SK-N-SH (cell line): ENCODE data around the gene SRD5A2. TPM values are rescaled to one million over a fixed set of nuclear protein-coding genes. Genes with fewer than 3 reads are reported as not detected.

ENCODE experiments used
- CTCF ChIA-PET: fragments of 300-600, 350-600 bp; formaldehyde crosslinking; extraction: SDS; loops from one replicate; lab custom pipeline; 2021; lab: Yijun Ruan, JAX
- POLR2A ChIA-PET: fragments of 350-600 bp; sonication (Branson Sonifier 250); formaldehyde crosslinking; extraction: SDS; loops from one replicate; lab custom pipeline; 2020; ENCODE audit warnings: antibody characterized with exemption, inconsistent platforms; lab: Yijun Ruan, JAX
- DNase-seq: peaks from one replicate; pipeline ENCODE4 v3.0.0; 2012
- H2AFZ ChIP-seq: fragments of 200-600 bp; sonication (generic); 2 replicates; pipeline ENCODE4 v1.8.1; 2016; ENCODE audit warnings: antibody characterized with exemption, mild to moderate bottlenecking, low read depth
- H3F3A ChIP-seq: fragments of 200-600 bp; sonication (generic); replicated peaks from 2 replicates; pipeline ENCODE3; 2016; ENCODE audit warnings: antibody characterized with exemption, mild to moderate bottlenecking; ENCODE audit not compliant: insufficient read depth
- H3K27ac ChIP-seq, 2 experiments: fragments of 200-500 bp in 1 of 2; fragments of 200-600 bp in 1 of 2; sonication (Bioruptor generic) in 1 of 2; sonication (generic), shearing (Covaris generic) in 1 of 2; 2 replicates each; pipeline versions ENCODE4 v1.5.1 to v1.6.1; 2014 to 2016; ENCODE audit warnings: low read depth in 2 of 2, inconsistent platforms in 1 of 2, low read length in 1 of 2, mild to moderate bottlenecking in 1 of 2, mixed read lengths in 1 of 2
- H3K27me3 ChIP-seq: fragments of 200-600 bp; sonication (generic), shearing (Covaris generic); 2 replicates; pipeline ENCODE4 v1.6.1; 2016; ENCODE audit warnings: mixed run types; ENCODE audit not compliant: insufficient read depth
- H3K36me3 ChIP-seq, 2 experiments: fragments of 200-500 bp in 1 of 2; fragments of 200-600 bp in 1 of 2; sonication (Bioruptor generic) in 1 of 2; sonication (generic) in 1 of 2; replicated peaks in 1 of 2; 2 replicates each; pipeline versions ENCODE3 to v1.5.1; 2014 to 2016; ENCODE audit warnings: low read length in 1 of 2, mild to moderate bottlenecking in 1 of 2; ENCODE audit not compliant: insufficient read depth in 2 of 2, control insufficient read depth in 1 of 2
- H3K4me1 ChIP-seq, 2 experiments: fragments of 200-500 bp in 1 of 2; fragments of 200-600 bp in 1 of 2; sonication (Bioruptor generic) in 1 of 2; sonication (generic), shearing (Covaris generic) in 1 of 2; 2 replicates each; pipeline versions ENCODE4 v1.5.1 to v1.6.1; 2014 to 2016; ENCODE audit warnings: low read depth in 1 of 2, low read length in 1 of 2, mixed run types in 1 of 2; ENCODE audit not compliant: insufficient read depth in 2 of 2, control insufficient read depth in 1 of 2
- H3K4me2 ChIP-seq: fragments of 200-600 bp; sonication (generic), shearing (Covaris generic); 2 replicates; pipeline ENCODE4 v1.6.1; 2017; ENCODE audit warnings: mixed run types
- H3K4me3 ChIP-seq, 2 experiments: fragments of 200-500 bp in 1 of 2; fragments of 200-600 bp in 1 of 2; sonication (Bioruptor generic) in 1 of 2; sonication (generic), shearing (Covaris generic) in 1 of 2; 2 replicates each; pipeline versions ENCODE4 v1.5.1 to v1.8.1; 2014 to 2016; ENCODE audit warnings: low read depth in 2 of 2, inconsistent platforms in 1 of 2, low read length in 1 of 2, mild to moderate bottlenecking in 1 of 2, mixed read lengths in 1 of 2, moderate library complexity in 1 of 2
- H3K79me2 ChIP-seq: fragments of 200-600 bp; sonication (generic); 2 replicates; pipeline ENCODE4 v1.8.1; 2017; ENCODE audit warnings: mild to moderate bottlenecking; ENCODE audit not compliant: insufficient read depth
- H3K9ac ChIP-seq: fragments of 200-600 bp; sonication (generic); 2 replicates; pipeline ENCODE4 v1.6.1; 2017; ENCODE audit warnings: mixed run types
- H3K9me2 ChIP-seq: fragments of 200-600 bp; sonication (generic); 2 replicates; pipeline ENCODE4 v1.6.1; 2017; ENCODE audit warnings: mixed run types
- H3K9me3 ChIP-seq: fragments of 200-600 bp; sonication (generic); 2 replicates; pipeline ENCODE4 v1.6.1; 2017; ENCODE audit warnings: mixed run types, mild to moderate bottlenecking, moderate library complexity
- H4K20me1 ChIP-seq: fragments of 200-600 bp; sonication (generic); 2 replicates; pipeline ENCODE4 v1.6.1; 2017; ENCODE audit warnings: mild to moderate bottlenecking, mixed run types; ENCODE audit not compliant: insufficient read depth
- CHD2 ChIP-seq: fragments of 150-350 bp; IDR thresholded peaks from 2 replicates; pipeline ENCODE4 v1.6.1; 2018; ENCODE audit warnings: low read length; ENCODE audit not compliant: partially characterized antibody
- FOXJ3 ChIP-seq: sonication (generic); formaldehyde crosslinking; IDR thresholded peaks from 2 replicates; pipeline ENCODE4 v1.5.1; 2020; ENCODE audit warnings: mild to moderate bottlenecking, missing genetic modification reagents
- GABPA ChIP-seq: IDR thresholded peaks from 2 replicates; pipeline ENCODE4 v1.4.0; 2012; ENCODE audit warnings: low read depth, mild to moderate bottlenecking
- JUND ChIP-seq: IDR thresholded peaks from 2 replicates; pipeline ENCODE4 v1.4.0; 2012
- MXI1 ChIP-seq: IDR thresholded peaks from 2 replicates; pipeline ENCODE4 v1.6.1; 2012; ENCODE audit warnings: mild to moderate bottlenecking, low read depth, low read length, improper control_type of control experiment
- NFIC ChIP-seq: IDR thresholded peaks from 2 replicates; pipeline ENCODE4 v1.4.0; 2012; ENCODE audit warnings: borderline replicate concordance
- RAD21 ChIP-seq: IDR thresholded peaks from 2 replicates; pipeline ENCODE4 v1.6.1; 2012; ENCODE audit warnings: mild to moderate bottlenecking, low read length
- SIN3A ChIP-seq: IDR thresholded peaks from 2 replicates; pipeline ENCODE4 v1.6.1; 2012; ENCODE audit warnings: low read depth, mild to moderate bottlenecking, low read length, moderate library complexity, borderline replicate concordance
- SMC3 ChIP-seq: IDR thresholded peaks from 2 replicates; pipeline ENCODE4 v1.6.1; 2012; ENCODE audit warnings: low read depth, low read length, improper control_type of control experiment
- TCF12 ChIP-seq: IDR thresholded peaks from 2 replicates; pipeline ENCODE4 v1.4.0; 2012
- TEAD4 ChIP-seq: IDR thresholded peaks from 2 replicates; pipeline ENCODE4 v1.4.0; 2012; ENCODE audit warnings: mild to moderate bottlenecking, borderline replicate concordance; ENCODE audit not compliant: insufficient read depth
- YY1 ChIP-seq: IDR thresholded peaks from 2 replicates; pipeline ENCODE4 v1.4.0; 2012; ENCODE audit warnings: low read depth, mild to moderate bottlenecking
- WGBS: methylation state at CpG from one replicate; pipeline ENCODE4 v1.1.6; 2017; ENCODE audit warnings: low lambda C conversion rate; 5-methylcytosine and 5-hydroxymethylcytosine counted together
- polyA plus RNA-seq, 3 experiments: library from polyadenylated mRNA; depleted of rRNA; stranded (reverse); fragments of >200 nt; gene quantifications; 2 replicates each; pipeline ENCODE4 v1.2.3, GENCODE V29; 2012
- TF ChIP-seq, protein P1 (sequence below): fragments of 150-350 bp; IDR thresholded peaks from 2 replicates; pipeline ENCODE4 v1.6.1; 2016; ENCODE audit warnings: mild to moderate bottlenecking, low read depth, low read length
- TF ChIP-seq, protein P2 (sequence below): fragments of 200-600 bp; sonication (generic); IDR thresholded peaks from 2 replicates; pipeline ENCODE4 v1.6.1; 2017; ENCODE audit warnings: antibody characterized with exemption, mild to moderate bottlenecking, moderate library complexity
- TF ChIP-seq, protein P3 (sequence below): IDR thresholded peaks from 2 replicates; pipeline ENCODE4; 2012
- TF ChIP-seq, protein P4 (sequence below): fragments of 150-350 bp; IDR thresholded peaks from 2 replicates; pipeline ENCODE4 v1.6.1; 2017; ENCODE audit warnings: antibody characterized with exemption, low read length, low read depth, borderline replicate concordance

SRD5A2 gene, protein sequence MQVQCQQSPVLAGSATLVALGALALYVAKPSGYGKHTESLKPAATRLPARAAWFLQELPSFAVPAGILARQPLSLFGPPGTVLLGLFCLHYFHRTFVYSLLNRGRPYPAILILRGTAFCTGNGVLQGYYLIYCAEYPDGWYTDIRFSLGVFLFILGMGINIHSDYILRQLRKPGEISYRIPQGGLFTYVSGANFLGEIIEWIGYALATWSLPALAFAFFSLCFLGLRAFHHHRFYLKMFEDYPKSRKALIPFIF
- not detected in 2 replicates for polyA plus RNA-seq (2012; rRNA removed)
- not detected in 2 replicates for polyA plus RNA-seq (2012; cell fraction: cytosol; rRNA removed)
- polyA plus RNA-seq (2012; cell fraction: nucleus; rRNA removed): 0.01 and 0.02 TPM in 2 replicates

DNA sequence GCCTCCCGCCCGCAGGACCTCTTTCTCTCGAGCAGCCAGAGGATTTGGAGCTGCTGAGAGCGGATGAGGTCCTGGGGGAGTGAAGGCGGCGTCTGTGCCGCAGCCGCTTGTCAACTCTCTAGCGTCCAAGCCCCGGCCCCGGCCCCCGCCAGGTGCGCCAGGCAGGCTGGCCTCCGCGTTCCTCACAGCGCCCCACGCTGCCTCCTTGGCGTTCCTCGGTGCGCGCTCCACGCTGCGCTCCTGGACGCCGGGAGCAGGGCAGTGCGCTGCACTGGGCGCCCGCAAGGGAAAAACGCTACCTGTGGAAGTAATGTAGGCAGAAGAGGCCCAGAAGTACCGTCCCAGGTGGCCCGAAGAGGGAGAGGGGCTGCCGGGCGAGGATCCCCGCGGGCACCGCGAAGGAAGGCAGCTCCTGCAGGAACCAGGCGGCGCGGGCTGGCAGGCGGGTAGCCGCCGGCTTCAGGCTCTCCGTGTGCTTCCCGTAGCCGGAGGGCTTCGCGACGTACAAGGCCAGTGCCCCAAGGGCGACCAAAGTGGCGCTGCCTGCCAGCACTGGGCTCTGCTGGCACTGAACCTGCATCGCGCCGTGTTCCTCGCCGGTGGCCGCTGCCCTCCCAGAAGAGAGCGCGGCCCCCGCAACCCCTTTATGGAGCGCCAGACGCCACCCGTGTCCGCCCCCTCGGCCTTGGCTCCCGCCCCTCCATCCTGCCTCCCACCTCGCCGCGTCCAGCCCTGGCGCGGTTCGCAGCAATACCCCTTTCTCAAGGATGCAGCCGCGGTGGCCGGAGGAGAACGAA is at the start of gene SRD5A2:
TSS of gene SRD5A2 (minus strand) at position 618 of the 797 bp plus-strand sequence. CDS start at position 580, 38 bp downstream.
- Histone ChIP-seq H3K4me3 (no peak within 1 kb of the TSS), H3K79me2 (no peaks in the 10 kb centered on the region), H3K9ac (no peak within 1 kb of the TSS), H3K4me1 (no peaks in the 10 kb centered on the region), H2AFZ (no peak within 1 kb of the TSS), H3K27me3 (peaks cover 33% of the 10 kb centered on the region; the same call in 1 of the 2 replicates), H3K4me2 (no peak within 1 kb of the TSS), H3K27ac (no peak within 1 kb of the TSS), H3F3A (no peaks in the 10 kb centered on the region), H3K36me3 (no peaks in the 10 kb centered on the region), H4K20me1 (no peaks in the 10 kb centered on the region), H3K9me3 (no peaks in the 10 kb centered on the region), H3K9me2 (no peaks in the 10 kb centered on the region)
- peak; percentile 22 for DNase-seq
- ChIA-PET CTCF (no interaction called here), POLR2A (no interaction called here)
- 18% methylated on average over 17 of the region's 76 CpGs for WGBS
- TF ChIP-seq NFIC: no peak
- no peak for TF ChIP-seq FOXJ3 (CRISPR knock-in tag)
- no peak for TF ChIP-seq SMC3
- TF ChIP-seq, protein P1, sequence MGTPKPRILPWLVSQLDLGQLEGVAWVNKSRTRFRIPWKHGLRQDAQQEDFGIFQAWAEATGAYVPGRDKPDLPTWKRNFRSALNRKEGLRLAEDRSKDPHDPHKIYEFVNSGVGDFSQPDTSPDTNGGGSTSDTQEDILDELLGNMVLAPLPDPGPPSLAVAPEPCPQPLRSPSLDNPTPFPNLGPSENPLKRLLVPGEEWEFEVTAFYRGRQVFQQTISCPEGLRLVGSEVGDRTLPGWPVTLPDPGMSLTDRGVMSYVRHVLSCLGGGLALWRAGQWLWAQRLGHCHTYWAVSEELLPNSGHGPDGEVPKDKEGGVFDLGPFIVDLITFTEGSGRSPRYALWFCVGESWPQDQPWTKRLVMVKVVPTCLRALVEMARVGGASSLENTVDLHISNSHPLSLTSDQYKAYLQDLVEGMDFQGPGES: no peak
- TF ChIP-seq JUND: no peak
- TF ChIP-seq RAD21: no peak
- no peak for TF ChIP-seq CHD2
- no peak for TF ChIP-seq MXI1
- TF ChIP-seq, protein P2, sequence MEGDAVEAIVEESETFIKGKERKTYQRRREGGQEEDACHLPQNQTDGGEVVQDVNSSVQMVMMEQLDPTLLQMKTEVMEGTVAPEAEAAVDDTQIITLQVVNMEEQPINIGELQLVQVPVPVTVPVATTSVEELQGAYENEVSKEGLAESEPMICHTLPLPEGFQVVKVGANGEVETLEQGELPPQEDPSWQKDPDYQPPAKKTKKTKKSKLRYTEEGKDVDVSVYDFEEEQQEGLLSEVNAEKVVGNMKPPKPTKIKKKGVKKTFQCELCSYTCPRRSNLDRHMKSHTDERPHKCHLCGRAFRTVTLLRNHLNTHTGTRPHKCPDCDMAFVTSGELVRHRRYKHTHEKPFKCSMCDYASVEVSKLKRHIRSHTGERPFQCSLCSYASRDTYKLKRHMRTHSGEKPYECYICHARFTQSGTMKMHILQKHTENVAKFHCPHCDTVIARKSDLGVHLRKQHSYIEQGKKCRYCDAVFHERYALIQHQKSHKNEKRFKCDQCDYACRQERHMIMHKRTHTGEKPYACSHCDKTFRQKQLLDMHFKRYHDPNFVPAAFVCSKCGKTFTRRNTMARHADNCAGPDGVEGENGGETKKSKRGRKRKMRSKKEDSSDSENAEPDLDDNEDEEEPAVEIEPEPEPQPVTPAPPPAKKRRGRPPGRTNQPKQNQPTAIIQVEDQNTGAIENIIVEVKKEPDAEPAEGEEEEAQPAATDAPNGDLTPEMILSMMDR: no peak
- TF ChIP-seq, protein P3, sequence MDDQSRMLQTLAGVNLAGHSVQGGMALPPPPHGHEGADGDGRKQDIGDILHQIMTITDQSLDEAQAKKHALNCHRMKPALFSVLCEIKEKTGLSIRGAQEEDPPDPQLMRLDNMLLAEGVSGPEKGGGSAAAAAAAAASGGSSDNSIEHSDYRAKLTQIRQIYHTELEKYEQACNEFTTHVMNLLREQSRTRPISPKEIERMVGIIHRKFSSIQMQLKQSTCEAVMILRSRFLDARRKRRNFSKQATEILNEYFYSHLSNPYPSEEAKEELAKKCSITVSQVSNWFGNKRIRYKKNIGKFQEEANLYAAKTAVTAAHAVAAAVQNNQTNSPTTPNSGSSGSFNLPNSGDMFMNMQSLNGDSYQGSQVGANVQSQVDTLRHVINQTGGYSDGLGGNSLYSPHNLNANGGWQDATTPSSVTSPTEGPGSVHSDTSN: no peak
- TF ChIP-seq TCF12: no peak
- no peak for TF ChIP-seq GABPA
- no peak for TF ChIP-seq SIN3A
- no peak for TF ChIP-seq YY1
- TF ChIP-seq TEAD4: no peak
- TF ChIP-seq, protein P4, sequence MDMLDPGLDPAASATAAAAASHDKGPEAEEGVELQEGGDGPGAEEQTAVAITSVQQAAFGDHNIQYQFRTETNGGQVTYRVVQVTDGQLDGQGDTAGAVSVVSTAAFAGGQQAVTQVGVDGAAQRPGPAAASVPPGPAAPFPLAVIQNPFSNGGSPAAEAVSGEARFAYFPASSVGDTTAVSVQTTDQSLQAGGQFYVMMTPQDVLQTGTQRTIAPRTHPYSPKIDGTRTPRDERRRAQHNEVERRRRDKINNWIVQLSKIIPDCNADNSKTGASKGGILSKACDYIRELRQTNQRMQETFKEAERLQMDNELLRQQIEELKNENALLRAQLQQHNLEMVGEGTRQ: no peak
